GM23338 (cell line): Measurements from ENCODE around the gene MYO5A. TPM values are rescaled to one million over a fixed set of nuclear protein-coding genes. Genes with fewer than 3 reads are reported as not detected.

ENCODE experiments used
- ATAC-seq: fragments of 200-7000 bp; cut with Tn5 transposase; 3 replicates; pipeline ENCODE4 v1.9.1; 2020
- DNase-seq: peaks from one replicate; pipeline ENCODE4 v3.0.0-alpha.2; 2015; ENCODE audit warnings: low spot score
- H2AFZ ChIP-seq: fragments of 200-600 bp; sonication (generic); 2 replicates; pipeline ENCODE4 v1.8.0; 2016; ENCODE audit warnings: antibody characterized with exemption, mild to moderate bottlenecking, moderate library complexity
- H3F3A ChIP-seq: fragments of 200-600 bp; sonication (generic); replicated peaks from 2 replicates; pipeline ENCODE4 v1.8.0; 2017; ENCODE audit warnings: antibody characterized with exemption, mixed run types, low read depth
- H3K27ac ChIP-seq: fragments of 200-600 bp; sonication (generic); 2 replicates; pipeline ENCODE4 v1.6.1; 2016; ENCODE audit warnings: low read depth
- H3K27me3 ChIP-seq: fragments of 200-600 bp; sonication (generic); 2 replicates; pipeline ENCODE4 v1.8.0; 2016; ENCODE audit warnings: mild to moderate bottlenecking, mixed run types, moderate library complexity; ENCODE audit not compliant: insufficient read depth
- H3K36me3 ChIP-seq: fragments of 200-600 bp; sonication (generic); 2 replicates; pipeline ENCODE4 v1.8.0; 2016; ENCODE audit warnings: mild to moderate bottlenecking; ENCODE audit not compliant: insufficient read depth
- H3K4me1 ChIP-seq: fragments of 200-600 bp; sonication (generic); 2 replicates; pipeline ENCODE4 v1.8.0; 2016; ENCODE audit warnings: mild to moderate bottlenecking, moderate library complexity; ENCODE audit not compliant: insufficient read depth
- H3K4me2 ChIP-seq: fragments of 200-600 bp; sonication (generic); 2 replicates; pipeline ENCODE4 v1.7.1; 2017; ENCODE audit warnings: mixed run types
- H3K4me3 ChIP-seq: fragments of 200-600 bp; sonication (generic); 2 replicates; pipeline ENCODE4 v1.6.1; 2016; ENCODE audit warnings: mixed run types
- H3K79me2 ChIP-seq: fragments of 200-600 bp; sonication (generic); replicated peaks from 2 replicates; pipeline ENCODE4 v1.8.0; 2017; ENCODE audit warnings: mild to moderate bottlenecking; ENCODE audit not compliant: insufficient read depth
- H3K9me2 ChIP-seq: fragments of 200-600 bp; sonication (generic); 2 replicates; pipeline ENCODE4 v1.8.0; 2017; ENCODE audit not compliant: insufficient read depth
- H4K20me1 ChIP-seq: fragments of 200-600 bp; sonication (generic); replicated peaks from 2 replicates; pipeline ENCODE4 v1.8.0; 2017; ENCODE audit warnings: mild to moderate bottlenecking; ENCODE audit not compliant: insufficient read depth
- H3K27ac Mint-ChIP-seq: 2 replicates; pipeline ENCODE4 v1.8.0; 2020; ENCODE audit warnings: inconsistent platforms, mild to moderate bottlenecking, moderate library complexity, mixed read lengths
- H3K27me3 Mint-ChIP-seq: 3 replicates; pipeline ENCODE4 v1.8.0; 2022; ENCODE audit warnings: low read depth, mild to moderate bottlenecking, moderate library complexity, mixed read lengths, inconsistent platforms; ENCODE audit not compliant: insufficient read depth, poor library complexity
- H3K36me3 Mint-ChIP-seq: 3 replicates; pipeline ENCODE4 v1.8.0; 2021; ENCODE audit warnings: low read depth, mild to moderate bottlenecking, inconsistent platforms, moderate library complexity, mixed read lengths
- H3K4me1 Mint-ChIP-seq: 3 replicates; pipeline ENCODE4 v1.8.0; 2020; ENCODE audit warnings: mild to moderate bottlenecking, inconsistent platforms, mixed read lengths
- H3K4me3 Mint-ChIP-seq: 3 replicates; pipeline ENCODE4 v1.8.0; 2021; ENCODE audit warnings: moderate library complexity, mild to moderate bottlenecking, inconsistent platforms, mixed read lengths
- H3K9me3 Mint-ChIP-seq: 3 replicates; pipeline ENCODE4 v1.8.0; 2020; ENCODE audit warnings: moderate library complexity, mild to moderate bottlenecking, inconsistent platforms, mixed read lengths
- CREB1 ChIP-seq: fragments of 250-450 bp; sonication (Bioruptor Pico); IDR thresholded peaks from 2 replicates; pipeline ENCODE4 v1.5.0; 2020; ENCODE audit warnings: low read depth, mild to moderate bottlenecking, moderate library complexity
- EZH2 ChIP-seq: fragments of 200-600 bp; sonication (generic); IDR thresholded peaks from one replicate; pipeline ENCODE4 v1.8.0; 2017; ENCODE audit warnings: antibody characterized with exemption, mild to moderate bottlenecking, low read depth; ENCODE audit not compliant: unreplicated experiment
- EZH2phosphoT487 ChIP-seq: fragments of 200-600 bp; sonication (generic); IDR thresholded peaks from one replicate; pipeline ENCODE4 v1.8.1; 2018; ENCODE audit warnings: antibody characterized with exemption; ENCODE audit not compliant: unreplicated experiment
- JUNB ChIP-seq: IDR thresholded peaks from one replicate; pipeline ENCODE4 v1.6.1; 2016; ENCODE audit warnings: antibody characterized with exemption; ENCODE audit not compliant: unreplicated experiment
- NANOG ChIP-seq: IDR thresholded peaks from 2 replicates; pipeline ENCODE4 v1.6.1; 2016; ENCODE audit warnings: antibody characterized with exemption, borderline replicate concordance
- POLR2AphosphoS5 ChIP-seq: IDR thresholded peaks from 2 replicates; pipeline ENCODE4 v1.6.1; 2016; ENCODE audit warnings: antibody characterized with exemption, low read depth
- STAT1 ChIP-seq: IDR thresholded peaks from one replicate; pipeline ENCODE4 v1.6.1; 2016; ENCODE audit warnings: antibody characterized with exemption; ENCODE audit not compliant: unreplicated experiment
- ZNF114 ChIP-seq: fragments of 250-450 bp; sonication (Bioruptor Pico); IDR thresholded peaks from 2 replicates; pipeline ENCODE4 v1.5.0; 2020; ENCODE audit warnings: mild to moderate bottlenecking, moderate library complexity
- polyA plus RNA-seq: library from polyadenylated mRNA; unstranded; fragments of >200 nt; fragmentation: Nextera tagmentation; extraction: Ambion mirVana; gene quantifications from 2 replicates; pipeline ENCODE4 v1.2.1, GENCODE V29; 2016
- total RNA-seq: library from RNA; depleted of rRNA; stranded (reverse); fragments of >200 nt; shearing (Covaris generic); gene quantifications from 2 replicates; pipeline ENCODE4 v1.2.3, GENCODE V29; 2014
- TF ChIP-seq, protein P1 (sequence below): IDR thresholded peaks from one replicate; pipeline ENCODE4 v1.6.1; 2018; ENCODE audit warnings: antibody characterized with exemption; ENCODE audit not compliant: unreplicated experiment
- TF ChIP-seq, protein P2 (sequence below), 2 experiments: fragments of 200-600 bp in 1 of 2; sonication (generic) in 1 of 2; conservative IDR thresholded peaks; 2 replicates each; pipeline versions ENCODE4 v1.5.1 to v1.6.1; 2016 to 2017; ENCODE audit warnings: antibody characterized with exemption in 2 of 2, low read depth in 2 of 2, mild to moderate bottlenecking in 2 of 2, moderate library complexity in 1 of 2
- TF ChIP-seq, protein P3 (sequence below): IDR thresholded peaks from 2 replicates; pipeline ENCODE4 v1.6.1; 2016; ENCODE audit warnings: antibody characterized with exemption
- TF ChIP-seq, protein P4 (sequence below): fragments of 250-450 bp; sonication (Bioruptor Pico); IDR thresholded peaks from 2 replicates; pipeline ENCODE4 v1.5.0; 2020; ENCODE audit warnings: mild to moderate bottlenecking, moderate library complexity

MYO5A gene
- total and polyA plus RNA-seq, 2 experiments from 2014 or later, result 5.7 to 31.8 TPM

DNA sequence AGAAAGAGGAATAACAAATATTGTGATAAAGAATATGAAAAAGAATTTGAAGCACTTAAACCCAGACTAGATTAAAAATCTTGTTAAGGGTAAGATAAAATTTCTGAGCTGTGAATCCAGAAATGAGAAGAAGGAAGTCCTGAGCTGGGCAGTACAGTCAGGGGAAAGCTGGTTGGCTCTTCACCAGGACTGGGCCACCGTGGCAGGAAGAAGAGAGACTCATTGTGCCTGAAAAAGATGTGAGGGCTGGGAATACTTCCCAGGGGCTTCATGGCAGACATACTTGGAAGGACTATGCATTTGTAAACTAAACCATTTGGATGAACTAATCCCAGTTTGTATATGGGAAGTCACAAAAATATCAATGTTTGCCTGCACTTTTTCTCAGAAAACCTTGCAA lies 204.6 kb downstream of the MYO5A start (continued):
- TF ChIP-seq, protein P1, sequence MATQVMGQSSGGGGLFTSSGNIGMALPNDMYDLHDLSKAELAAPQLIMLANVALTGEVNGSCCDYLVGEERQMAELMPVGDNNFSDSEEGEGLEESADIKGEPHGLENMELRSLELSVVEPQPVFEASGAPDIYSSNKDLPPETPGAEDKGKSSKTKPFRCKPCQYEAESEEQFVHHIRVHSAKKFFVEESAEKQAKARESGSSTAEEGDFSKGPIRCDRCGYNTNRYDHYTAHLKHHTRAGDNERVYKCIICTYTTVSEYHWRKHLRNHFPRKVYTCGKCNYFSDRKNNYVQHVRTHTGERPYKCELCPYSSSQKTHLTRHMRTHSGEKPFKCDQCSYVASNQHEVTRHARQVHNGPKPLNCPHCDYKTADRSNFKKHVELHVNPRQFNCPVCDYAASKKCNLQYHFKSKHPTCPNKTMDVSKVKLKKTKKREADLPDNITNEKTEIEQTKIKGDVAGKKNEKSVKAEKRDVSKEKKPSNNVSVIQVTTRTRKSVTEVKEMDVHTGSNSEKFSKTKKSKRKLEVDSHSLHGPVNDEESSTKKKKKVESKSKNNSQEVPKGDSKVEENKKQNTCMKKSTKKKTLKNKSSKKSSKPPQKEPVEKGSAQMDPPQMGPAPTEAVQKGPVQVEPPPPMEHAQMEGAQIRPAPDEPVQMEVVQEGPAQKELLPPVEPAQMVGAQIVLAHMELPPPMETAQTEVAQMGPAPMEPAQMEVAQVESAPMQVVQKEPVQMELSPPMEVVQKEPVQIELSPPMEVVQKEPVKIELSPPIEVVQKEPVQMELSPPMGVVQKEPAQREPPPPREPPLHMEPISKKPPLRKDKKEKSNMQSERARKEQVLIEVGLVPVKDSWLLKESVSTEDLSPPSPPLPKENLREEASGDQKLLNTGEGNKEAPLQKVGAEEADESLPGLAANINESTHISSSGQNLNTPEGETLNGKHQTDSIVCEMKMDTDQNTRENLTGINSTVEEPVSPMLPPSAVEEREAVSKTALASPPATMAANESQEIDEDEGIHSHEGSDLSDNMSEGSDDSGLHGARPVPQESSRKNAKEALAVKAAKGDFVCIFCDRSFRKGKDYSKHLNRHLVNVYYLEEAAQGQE, result no peak
- TF ChIP-seq ZNF114 (CRISPR knock-in tag), result no peak

DNA sequence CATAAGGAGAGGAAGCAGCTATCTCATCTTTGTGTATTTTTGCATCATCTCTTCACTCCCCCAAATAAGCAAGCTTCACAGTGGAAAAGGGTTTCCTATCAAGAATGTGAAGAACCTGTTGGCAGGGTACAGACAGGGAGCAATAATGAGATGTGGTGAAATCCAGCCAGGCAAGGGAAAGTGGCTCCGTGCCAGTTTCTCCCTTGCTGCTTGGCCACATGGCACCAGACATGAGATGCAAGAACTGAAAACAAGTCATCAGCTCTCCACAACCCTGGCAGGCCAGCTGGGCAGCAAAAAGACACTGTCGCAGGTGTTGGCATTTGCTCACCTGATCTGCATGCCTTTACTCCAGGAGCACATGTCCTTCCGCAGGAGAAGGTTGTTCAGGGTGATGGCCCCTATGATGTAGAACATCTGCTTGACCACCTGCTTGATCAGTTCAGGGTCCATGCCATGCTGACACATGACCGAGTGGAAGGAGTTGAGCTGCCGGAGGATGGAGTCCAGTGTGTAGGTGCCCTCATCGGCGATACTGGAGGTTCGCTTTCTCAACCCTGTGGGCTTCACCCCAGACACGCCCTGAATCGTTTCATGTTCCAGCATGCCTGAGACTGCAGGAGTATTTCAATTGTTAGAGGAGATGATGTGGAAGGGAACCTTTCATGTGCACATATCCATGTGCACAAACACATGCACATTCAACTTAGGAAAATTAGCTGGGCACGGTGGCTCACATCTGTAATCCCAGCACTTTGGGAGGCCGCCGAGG lies 209.8 kb downstream of the MYO5A start:
- H2AFZ ChIP-seq, result no peak overlapping the region
- Mint-ChIP-seq H3K27ac (no peak overlapping the region), H3K36me3 (peaks cover 18% of the 10 kb centered on the region), H3K27me3 (peaks cover 4% of the 10 kb centered on the region), H3K4me3 (no peak overlapping the region), H3K4me1 (no peaks in the 10 kb centered on the region), H3K9me3 (no peaks in the 10 kb centered on the region)
- H3K27me3 ChIP-seq, result no peaks in the 10 kb centered on the region
- H3K4me3 ChIP-seq, result no peak overlapping the region
- no peak overlapping the region for H3K27ac ChIP-seq
- peaks cover 2% of the 10 kb centered on the region; the same call in 1 of the 2 replicates for H3K36me3 ChIP-seq
- H3K4me2 ChIP-seq, result no peak overlapping the region
- no peaks in the 10 kb centered on the region for H3K9me2 ChIP-seq
- H3K79me2 ChIP-seq, result no peaks in the 10 kb centered on the region
- DNase-seq (no peak), ATAC-seq (no peak)
- H3F3A ChIP-seq, result no peaks in the 10 kb centered on the region
- H4K20me1 ChIP-seq, result no peaks in the 10 kb centered on the region
- no peaks in the 10 kb centered on the region for H3K4me1 ChIP-seq
- TF ChIP-seq STAT1 (no peak), EZH2phosphoT487 (no peak), EZH2 (no peak), CREB1 (CRISPR knock-in tag) (no peak), JUNB (no peak), ZNF114 (CRISPR knock-in tag) (no peak), NANOG (no peak), POLR2AphosphoS5 (no peak)
- TF ChIP-seq, protein P2, sequence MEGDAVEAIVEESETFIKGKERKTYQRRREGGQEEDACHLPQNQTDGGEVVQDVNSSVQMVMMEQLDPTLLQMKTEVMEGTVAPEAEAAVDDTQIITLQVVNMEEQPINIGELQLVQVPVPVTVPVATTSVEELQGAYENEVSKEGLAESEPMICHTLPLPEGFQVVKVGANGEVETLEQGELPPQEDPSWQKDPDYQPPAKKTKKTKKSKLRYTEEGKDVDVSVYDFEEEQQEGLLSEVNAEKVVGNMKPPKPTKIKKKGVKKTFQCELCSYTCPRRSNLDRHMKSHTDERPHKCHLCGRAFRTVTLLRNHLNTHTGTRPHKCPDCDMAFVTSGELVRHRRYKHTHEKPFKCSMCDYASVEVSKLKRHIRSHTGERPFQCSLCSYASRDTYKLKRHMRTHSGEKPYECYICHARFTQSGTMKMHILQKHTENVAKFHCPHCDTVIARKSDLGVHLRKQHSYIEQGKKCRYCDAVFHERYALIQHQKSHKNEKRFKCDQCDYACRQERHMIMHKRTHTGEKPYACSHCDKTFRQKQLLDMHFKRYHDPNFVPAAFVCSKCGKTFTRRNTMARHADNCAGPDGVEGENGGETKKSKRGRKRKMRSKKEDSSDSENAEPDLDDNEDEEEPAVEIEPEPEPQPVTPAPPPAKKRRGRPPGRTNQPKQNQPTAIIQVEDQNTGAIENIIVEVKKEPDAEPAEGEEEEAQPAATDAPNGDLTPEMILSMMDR (conservative IDR thresholded peaks at IDR 0.05; ENCODE audit: low read depth in 2 of 2), result no peak
- TF ChIP-seq, protein P3, sequence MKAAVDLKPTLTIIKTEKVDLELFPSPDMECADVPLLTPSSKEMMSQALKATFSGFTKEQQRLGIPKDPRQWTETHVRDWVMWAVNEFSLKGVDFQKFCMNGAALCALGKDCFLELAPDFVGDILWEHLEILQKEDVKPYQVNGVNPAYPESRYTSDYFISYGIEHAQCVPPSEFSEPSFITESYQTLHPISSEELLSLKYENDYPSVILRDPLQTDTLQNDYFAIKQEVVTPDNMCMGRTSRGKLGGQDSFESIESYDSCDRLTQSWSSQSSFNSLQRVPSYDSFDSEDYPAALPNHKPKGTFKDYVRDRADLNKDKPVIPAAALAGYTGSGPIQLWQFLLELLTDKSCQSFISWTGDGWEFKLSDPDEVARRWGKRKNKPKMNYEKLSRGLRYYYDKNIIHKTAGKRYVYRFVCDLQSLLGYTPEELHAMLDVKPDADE, result no peak
- TF ChIP-seq, protein P4, sequence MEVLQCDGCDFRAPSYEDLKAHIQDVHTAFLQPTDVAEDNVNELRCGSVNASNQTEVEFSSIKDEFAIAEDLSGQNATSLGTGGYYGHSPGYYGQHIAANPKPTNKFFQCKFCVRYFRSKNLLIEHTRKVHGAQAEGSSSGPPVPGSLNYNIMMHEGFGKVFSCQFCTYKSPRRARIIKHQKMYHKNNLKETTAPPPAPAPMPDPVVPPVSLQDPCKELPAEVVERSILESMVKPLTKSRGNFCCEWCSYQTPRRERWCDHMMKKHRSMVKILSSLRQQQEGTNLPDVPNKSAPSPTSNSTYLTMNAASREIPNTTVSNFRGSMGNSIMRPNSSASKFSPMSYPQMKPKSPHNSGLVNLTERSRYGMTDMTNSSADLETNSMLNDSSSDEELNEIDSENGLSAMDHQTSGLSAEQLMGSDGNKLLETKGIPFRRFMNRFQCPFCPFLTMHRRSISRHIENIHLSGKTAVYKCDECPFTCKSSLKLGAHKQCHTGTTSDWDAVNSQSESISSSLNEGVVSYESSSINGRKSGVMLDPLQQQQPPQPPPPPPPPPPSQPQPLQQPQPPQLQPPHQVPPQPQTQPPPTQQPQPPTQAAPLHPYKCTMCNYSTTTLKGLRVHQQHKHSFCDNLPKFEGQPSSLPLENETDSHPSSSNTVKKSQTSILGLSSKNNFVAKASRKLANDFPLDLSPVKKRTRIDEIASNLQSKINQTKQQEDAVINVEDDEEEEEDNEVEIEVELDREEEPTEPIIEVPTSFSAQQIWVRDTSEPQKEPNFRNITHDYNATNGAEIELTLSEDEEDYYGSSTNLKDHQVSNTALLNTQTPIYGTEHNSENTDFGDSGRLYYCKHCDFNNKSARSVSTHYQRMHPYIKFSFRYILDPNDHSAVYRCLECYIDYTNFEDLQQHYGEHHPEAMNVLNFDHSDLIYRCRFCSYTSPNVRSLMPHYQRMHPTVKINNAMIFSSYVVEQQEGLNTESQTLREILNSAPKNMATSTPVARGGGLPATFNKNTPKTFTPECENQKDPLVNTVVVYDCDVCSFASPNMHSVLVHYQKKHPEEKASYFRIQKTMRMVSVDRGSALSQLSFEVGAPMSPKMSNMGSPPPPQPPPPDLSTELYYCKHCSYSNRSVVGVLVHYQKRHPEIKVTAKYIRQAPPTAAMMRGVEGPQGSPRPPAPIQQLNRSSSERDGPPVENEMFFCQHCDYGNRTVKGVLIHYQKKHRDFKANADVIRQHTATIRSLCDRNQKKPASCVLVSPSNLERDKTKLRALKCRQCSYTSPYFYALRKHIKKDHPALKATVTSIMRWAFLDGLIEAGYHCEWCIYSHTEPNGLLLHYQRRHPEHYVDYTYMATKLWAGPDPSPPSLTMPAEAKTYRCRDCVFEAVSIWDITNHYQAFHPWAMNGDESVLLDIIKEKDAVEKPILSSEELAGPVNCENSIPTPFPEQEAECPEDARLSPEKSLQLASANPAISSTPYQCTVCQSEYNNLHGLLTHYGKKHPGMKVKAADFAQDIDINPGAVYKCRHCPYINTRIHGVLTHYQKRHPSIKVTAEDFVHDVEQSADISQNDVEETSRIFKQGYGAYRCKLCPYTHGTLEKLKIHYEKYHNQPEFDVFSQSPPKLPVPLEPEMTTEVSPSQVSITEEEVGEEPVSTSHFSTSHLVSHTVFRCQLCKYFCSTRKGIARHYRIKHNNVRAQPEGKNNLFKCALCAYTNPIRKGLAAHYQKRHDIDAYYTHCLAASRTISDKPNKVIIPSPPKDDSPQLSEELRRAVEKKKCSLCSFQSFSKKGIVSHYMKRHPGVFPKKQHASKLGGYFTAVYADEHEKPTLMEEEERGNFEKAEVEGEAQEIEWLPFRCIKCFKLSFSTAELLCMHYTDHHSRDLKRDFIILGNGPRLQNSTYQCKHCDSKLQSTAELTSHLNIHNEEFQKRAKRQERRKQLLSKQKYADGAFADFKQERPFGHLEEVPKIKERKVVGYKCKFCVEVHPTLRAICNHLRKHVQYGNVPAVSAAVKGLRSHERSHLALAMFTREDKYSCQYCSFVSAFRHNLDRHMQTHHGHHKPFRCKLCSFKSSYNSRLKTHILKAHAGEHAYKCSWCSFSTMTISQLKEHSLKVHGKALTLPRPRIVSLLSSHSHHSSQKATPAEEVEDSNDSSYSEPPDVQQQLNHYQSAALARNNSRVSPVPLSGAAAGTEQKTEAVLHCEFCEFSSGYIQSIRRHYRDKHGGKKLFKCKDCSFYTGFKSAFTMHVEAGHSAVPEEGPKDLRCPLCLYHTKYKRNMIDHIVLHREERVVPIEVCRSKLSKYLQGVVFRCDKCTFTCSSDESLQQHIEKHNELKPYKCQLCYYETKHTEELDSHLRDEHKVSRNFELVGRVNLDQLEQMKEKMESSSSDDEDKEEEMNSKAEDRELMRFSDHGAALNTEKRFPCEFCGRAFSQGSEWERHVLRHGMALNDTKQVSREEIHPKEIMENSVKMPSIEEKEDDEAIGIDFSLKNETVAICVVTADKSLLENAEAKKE (CRISPR knock-in tag), result no peak
